Muscle layer of colon (tissue), 2 donors: ENCODE data around the gene C20orf202.

Source experiments
- H3K27ac ChIP-seq: one replicate; pipeline ENCODE4 v1.7.0; 2013; ENCODE audit warnings: low read depth, mild to moderate bottlenecking, low read length, moderate library complexity
- H3K27me3 ChIP-seq, 2 donors: one replicate each; pipeline ENCODE4 v1.7.0; 2013; ENCODE audit warnings: low read length in 2 of 2, mild to moderate bottlenecking in 2 of 2; ENCODE audit not compliant: insufficient read depth in 2 of 2, control insufficient read depth in 1 of 2
- H3K36me3 ChIP-seq: one replicate; pipeline ENCODE4 v1.7.0; 2013; ENCODE audit warnings: mild to moderate bottlenecking, low read length; ENCODE audit not compliant: insufficient read depth
- H3K4me1 ChIP-seq: one replicate; pipeline ENCODE4 v1.7.0; 2013; ENCODE audit warnings: mild to moderate bottlenecking, low read length; ENCODE audit not compliant: insufficient read depth
- H3K4me3 ChIP-seq, 2 donors: one replicate each; pipeline ENCODE4 v1.7.0; 2013; ENCODE audit warnings: low read length in 2 of 2, low read depth in 1 of 2, mild to moderate bottlenecking in 1 of 2, moderate library complexity in 1 of 2
- H3K9ac ChIP-seq: one replicate; pipeline ENCODE4 v1.7.0; 2013; ENCODE audit warnings: low read length
- H3K9me3 ChIP-seq: one replicate; pipeline ENCODE4 v1.7.0; 2013; ENCODE audit warnings: mild to moderate bottlenecking, low read length
- donor health status: abdominal sarcoma.
- donor health status: Adenocarcinoma of cecum.

The C20orf202 gene

DNA sequence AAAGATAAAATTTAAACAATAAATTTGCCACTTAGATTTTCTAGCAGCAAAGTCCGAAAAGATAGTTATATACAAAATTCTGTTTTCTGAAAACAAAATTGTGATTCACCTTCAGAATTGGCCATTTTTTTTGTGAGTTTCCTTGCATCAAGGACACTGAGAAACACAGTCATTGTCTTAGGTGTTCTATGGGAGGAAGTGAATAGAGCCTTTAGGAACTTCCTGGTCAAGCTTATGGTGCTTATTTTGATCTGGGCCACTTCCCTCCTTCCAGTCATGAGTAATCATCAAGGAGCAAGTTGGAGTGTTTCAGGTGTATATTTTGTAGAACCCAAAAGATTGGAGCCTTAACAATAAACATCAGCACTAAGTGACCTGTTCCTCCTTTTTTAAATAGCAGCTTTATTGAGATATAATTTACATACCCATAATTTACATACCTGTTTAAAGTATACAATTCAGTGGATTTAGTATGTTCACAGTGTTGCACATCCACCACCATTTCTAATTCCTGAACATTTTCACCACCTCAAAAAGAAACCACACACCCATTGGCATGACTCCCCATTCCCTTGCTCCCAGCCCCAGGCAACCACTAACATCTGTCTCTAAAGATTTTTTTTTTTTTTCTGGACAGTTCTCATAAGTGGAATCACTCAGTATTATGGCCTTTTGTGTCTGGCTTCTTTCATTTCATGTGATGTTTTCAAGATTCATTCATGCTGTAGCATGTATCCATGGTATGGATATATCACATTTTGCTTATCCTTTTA, 36.1 kb upstream of the C20orf202 start:
- Histone ChIP-seq H3K4me3 (no peak overlapping the region), H3K4me1 (no peaks in the 10 kb centered on the region), H3K27ac (no peak overlapping the region), H3K36me3 (peaks cover 76% of the 10 kb centered on the region), H3K9ac (no peak overlapping the region), H3K27me3 (no peaks in the 10 kb centered on the region), H3K9me3 (no peaks in the 10 kb centered on the region)

DNA sequence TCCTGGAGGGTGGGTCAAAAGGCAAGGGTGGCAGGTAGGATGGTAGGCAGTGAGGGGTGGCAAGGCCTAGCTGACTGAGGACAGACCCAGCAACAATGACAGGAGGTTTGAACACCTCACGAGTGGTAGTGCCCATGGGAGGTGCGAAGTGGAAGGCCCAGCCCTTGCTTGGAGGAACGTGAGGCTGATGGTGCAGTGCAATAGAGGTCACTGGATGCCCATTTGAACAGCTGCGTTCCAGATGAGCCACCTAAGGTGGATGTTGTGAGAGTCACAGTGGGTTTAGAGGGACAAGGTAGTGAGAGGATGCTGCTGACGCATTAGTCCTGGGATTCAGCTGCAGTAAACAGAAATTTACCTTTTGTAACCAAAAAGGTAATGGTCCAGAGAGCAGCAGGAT, 34.0 kb upstream of the C20orf202 start:
- H3K4me1 ChIP-seq, result no peaks in the 10 kb centered on the region
- peaks cover 61% of the 10 kb centered on the region for H3K36me3 ChIP-seq

DNA sequence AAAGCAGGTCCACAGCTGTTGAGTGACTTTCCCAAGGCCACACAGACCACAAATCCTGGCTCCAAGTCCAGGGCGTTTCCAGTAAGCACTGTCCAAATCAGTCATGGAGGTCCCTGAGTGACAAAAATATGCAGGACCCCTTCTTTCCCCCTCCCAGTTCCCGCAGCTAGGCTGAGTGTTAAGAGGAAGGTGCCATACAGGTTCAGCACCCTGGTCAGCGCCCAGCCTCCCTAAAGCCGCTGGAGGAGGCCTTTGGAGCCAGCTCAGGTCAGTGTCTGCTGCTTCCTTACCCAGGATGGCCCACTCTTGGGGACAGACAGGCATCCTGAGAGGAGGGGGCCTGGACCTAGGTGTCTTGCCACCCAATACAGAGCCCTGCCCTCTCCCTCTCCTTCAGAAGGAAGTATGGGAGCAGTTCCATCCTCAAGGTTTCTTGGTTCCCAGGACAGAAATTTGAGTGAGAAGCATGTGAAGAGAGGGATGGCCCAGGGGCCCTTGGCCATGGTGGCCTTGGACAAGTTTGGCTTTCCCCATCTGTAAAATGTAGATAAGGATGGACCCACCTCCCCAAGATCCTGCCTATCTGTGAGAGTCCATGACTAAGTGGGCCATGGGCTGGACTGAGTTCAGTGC, 31.7 kb upstream of the C20orf202 start:
- no peaks in the 10 kb centered on the region for H3K27me3 ChIP-seq
- H3K4me1 ChIP-seq, result no peaks in the 10 kb centered on the region
- H3K9ac ChIP-seq, result no peak overlapping the region
- H3K36me3 ChIP-seq, result peaks cover 51% of the 10 kb centered on the region
- H3K4me3 ChIP-seq, result no peak overlapping the region
- no peak overlapping the region for H3K27ac ChIP-seq
- no peaks in the 10 kb centered on the region for H3K9me3 ChIP-seq

More for the DNA sequence above, 34.0 kb upstream of the C20orf202 start:
- Histone ChIP-seq H3K27me3 (no peaks in the 10 kb centered on the region), H3K9ac (no peak overlapping the region), H3K4me3 (no peak overlapping the region), H3K27ac (no peak overlapping the region), H3K9me3 (no peaks in the 10 kb centered on the region)

DNA sequence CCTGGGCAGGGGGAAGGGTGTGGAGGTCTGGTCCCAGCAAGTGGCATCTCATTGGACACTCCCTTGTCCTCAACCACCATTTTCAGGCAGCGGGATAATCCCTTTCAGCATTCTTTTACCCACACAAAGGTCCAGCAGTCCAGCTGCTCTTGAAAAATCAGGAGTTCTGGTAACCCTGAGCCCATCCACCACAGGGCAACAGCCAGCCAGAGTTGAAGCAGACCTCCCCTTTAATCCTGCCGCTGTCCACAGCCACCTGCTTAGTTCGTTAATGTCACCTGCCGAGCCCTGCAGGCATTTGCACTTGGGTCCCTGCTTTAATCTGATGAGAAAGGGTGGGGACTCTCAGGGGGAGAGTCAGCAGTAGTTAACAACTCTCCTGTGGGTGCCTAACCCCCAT, 29.6 kb upstream of the C20orf202 start:
- no peak overlapping the region for H3K4me3 ChIP-seq
- no peak overlapping the region for H3K27ac ChIP-seq
- H3K27me3 ChIP-seq, result no peaks in the 10 kb centered on the region
- peaks cover 35% of the 10 kb centered on the region for H3K36me3 ChIP-seq
- no peak overlapping the region for H3K9ac ChIP-seq
- no peaks in the 10 kb centered on the region for H3K9me3 ChIP-seq
- H3K4me1 ChIP-seq, result no peaks in the 10 kb centered on the region

DNA sequence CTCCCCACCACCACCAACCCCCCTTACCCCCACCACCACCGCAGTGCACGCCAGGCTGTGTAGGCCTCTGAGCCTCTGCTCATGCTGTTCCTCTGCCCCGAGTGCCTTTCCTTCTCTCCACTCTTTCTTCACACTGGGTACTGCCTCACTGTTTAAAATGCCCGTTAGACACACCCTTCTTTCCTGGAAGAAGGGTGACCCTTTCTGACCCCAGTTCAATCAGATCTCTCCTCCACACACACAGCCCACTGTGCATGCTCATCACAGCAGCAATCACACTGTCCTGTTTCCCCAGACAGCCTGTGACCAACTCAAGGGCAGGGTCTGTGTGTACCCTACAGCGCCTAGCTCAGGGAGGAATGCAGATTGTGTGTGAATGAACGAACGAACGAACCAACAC, 28.5 kb upstream of the C20orf202 start:
- Histone ChIP-seq H3K4me1 (no peaks in the 10 kb centered on the region), H3K27me3 (no peaks in the 10 kb centered on the region), H3K4me3 (no peak overlapping the region), H3K9me3 (no peaks in the 10 kb centered on the region), H3K27ac (no peak overlapping the region), H3K9ac (no peak overlapping the region), H3K36me3 (peaks cover 25% of the 10 kb centered on the region)

DNA sequence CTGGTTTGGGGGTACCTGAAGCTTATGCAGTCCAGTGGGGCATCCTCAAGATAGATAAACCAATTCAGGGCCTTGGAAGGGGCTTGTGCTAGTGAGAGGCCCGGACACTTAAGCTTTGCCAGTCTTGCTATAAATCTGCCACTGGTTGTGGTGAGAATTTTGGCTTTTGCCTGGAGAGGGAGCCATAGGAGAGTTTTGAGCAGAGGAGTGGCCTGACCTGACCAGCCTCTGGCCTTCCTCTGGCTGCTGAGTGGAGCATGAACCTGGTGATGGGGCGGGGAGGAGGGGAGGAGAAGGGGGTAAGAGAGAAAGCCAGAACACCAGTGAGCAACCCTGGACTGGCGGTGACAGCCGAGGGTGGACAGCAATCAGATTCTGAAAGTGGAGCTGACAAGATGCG, 25.6 kb upstream of the C20orf202 start:
- no peaks in the 10 kb centered on the region for H3K9me3 ChIP-seq

GRCh38 chr20:1178103-1178502, 25.2 kb upstream of the C20orf202 start:
- Histone ChIP-seq H3K36me3 (peaks cover 12% of the 10 kb centered on the region), H3K4me3 (no peak overlapping the region), H3K9ac (no peak overlapping the region), H3K4me1 (no peaks in the 10 kb centered on the region), H3K27ac (no peak overlapping the region), H3K27me3 (no peaks in the 10 kb centered on the region), H3K9me3 (no peaks in the 10 kb centered on the region)

More for the DNA sequence above, 25.6 kb upstream of the C20orf202 start:
- H3K27ac ChIP-seq, result no peak overlapping the region
- H3K36me3 ChIP-seq, result peaks cover 12% of the 10 kb centered on the region
- no peak overlapping the region for H3K9ac ChIP-seq
- H3K4me1 ChIP-seq, result no peaks in the 10 kb centered on the region
- no peak overlapping the region for H3K4me3 ChIP-seq
- no peaks in the 10 kb centered on the region for H3K27me3 ChIP-seq

DNA sequence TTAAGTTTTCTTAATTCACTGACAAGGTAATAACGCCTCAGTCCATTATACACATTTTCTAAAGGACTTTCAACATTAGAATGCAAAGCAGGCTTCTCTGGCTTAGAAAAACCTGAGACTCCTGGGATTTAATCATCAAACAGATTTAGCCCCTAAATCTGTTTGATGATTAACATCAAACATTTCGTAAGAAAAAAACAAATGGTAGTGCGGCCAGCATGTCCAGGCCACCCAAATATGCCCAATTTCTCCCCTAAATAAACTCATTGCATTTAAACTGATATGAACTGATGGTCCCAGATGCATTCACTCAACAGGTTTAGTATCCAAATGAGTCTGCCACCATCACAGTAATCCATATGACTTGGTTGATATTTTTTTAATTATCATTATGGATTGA, 24.6 kb upstream of the C20orf202 start:
- Histone ChIP-seq H3K4me3 (no peak overlapping the region), H3K36me3 (peaks cover 12% of the 10 kb centered on the region), H3K4me1 (no peaks in the 10 kb centered on the region)

DNA sequence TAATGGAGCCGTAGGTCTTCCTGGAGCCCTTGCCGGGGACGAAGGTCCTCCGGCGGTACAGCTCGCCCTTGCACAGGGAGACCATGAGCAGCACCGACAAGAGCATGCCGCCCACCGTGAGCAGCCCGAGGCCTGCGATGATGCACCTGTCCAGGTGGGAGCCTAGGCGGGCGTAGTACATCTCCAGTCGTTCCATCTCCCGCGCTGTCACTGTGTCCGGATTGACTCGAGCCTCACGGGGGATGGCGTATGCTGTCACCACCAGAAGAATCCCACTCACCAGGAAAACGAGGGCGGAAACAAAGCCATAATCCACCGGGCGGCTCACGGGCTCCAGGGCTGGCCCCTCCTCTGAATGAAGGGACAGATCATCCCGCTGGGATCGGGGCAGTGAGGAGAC, 22.3 kb upstream of the C20orf202 start:
- Histone ChIP-seq H3K4me3 (no peak overlapping the region), H3K9me3 (no peaks in the 10 kb centered on the region), H3K9ac (no peak overlapping the region), H3K27me3 (peaks cover 2 to 14% of the 10 kb centered on the region in 2 donors), H3K4me1 (no peaks in the 10 kb centered on the region), H3K27ac (no peak overlapping the region), H3K36me3 (peaks cover 5% of the 10 kb centered on the region)

More for the DNA sequence above, 24.6 kb upstream of the C20orf202 start:
- Histone ChIP-seq H3K27ac (no peak overlapping the region), H3K9ac (no peak overlapping the region), H3K9me3 (no peaks in the 10 kb centered on the region), H3K27me3 (no peaks in the 10 kb centered on the region)

- Histone ChIP-seq H3K36me3 (no peaks in the 10 kb centered on the region), H3K4me1 (no peaks in the 10 kb centered on the region), H3K27ac (no peak overlapping the region), H3K27me3 (peaks cover 3 to 24% of the 10 kb centered on the region in 2 donors), H3K4me3 (no peak overlapping the region), H3K9ac (no peak overlapping the region), H3K9me3 (no peaks in the 10 kb centered on the region)
These were observed 21.1 kb upstream of the C20orf202 start for GRCh38 chr20:1182106-1182505.

- Histone ChIP-seq H3K4me1 (no peaks in the 10 kb centered on the region), H3K36me3 (no peaks in the 10 kb centered on the region), H3K9me3 (no peaks in the 10 kb centered on the region), H3K27ac (no peak overlapping the region), H3K4me3 (no peak overlapping the region), H3K9ac (no peak overlapping the region), H3K27me3 (peaks cover 3 to 24% of the 10 kb centered on the region in 2 donors)
These were observed 20.1 kb upstream of the C20orf202 start for GRCh38 chr20:1183153-1183552.

GRCh38 chr20:1184260-1184637, 19.0 kb upstream of the C20orf202 start:
- no peak overlapping the region for H3K4me3 ChIP-seq
- H3K9me3 ChIP-seq, result no peaks in the 10 kb centered on the region
- no peaks in the 10 kb centered on the region for H3K36me3 ChIP-seq
- H3K9ac ChIP-seq, result no peak overlapping the region
- H3K27ac ChIP-seq, result no peak overlapping the region
- no peaks in the 10 kb centered on the region for H3K4me1 ChIP-seq
- H3K27me3 ChIP-seq, result peaks cover 3 to 24% of the 10 kb centered on the region in 2 donors
